HepG2 (cell line): Measurements from ENCODE around the gene SLIT3. TPM values are rescaled to one million over a fixed set of nuclear protein-coding genes. Genes with fewer than 3 reads are reported as not detected.

Experiments used
- ATAC-seq: fragments of 200-7000 bp; cut with Tn5 transposase; 3 replicates; pipeline ENCODE4 v1.9.1; 2020; ENCODE audit warnings: mild to moderate bottlenecking, moderate library complexity
- BruUV-seq: library from RNA; stranded (reverse); fragments of 400-500 nt; replicated peaks from 2 replicates; lab custom pipeline; 2021; lab: Mats Ljungman, UMichigan
- CTCF ChIA-PET: fragments of 300-600 bp; formaldehyde crosslinking; extraction: SDS; loops from one replicate; lab custom pipeline; 2021; ENCODE audit warnings: low total read pairs, inconsistent platforms, low intra/inter-chr PET ratio; lab: Yijun Ruan, JAX
- POLR2A ChIA-PET: fragments of 350-600 bp; sonication (Branson Sonifier 250); formaldehyde crosslinking; loops from one replicate; lab custom pipeline; 2020; ENCODE audit warnings: antibody characterized with exemption, inconsistent platforms; lab: Yijun Ruan, JAX
- DNase-seq: peaks from one replicate; pipeline ENCODE4 v3.0.0-alpha.2; 2015; ENCODE audit warnings: low spot score
- FAIRE-seq: peaks from 3 replicates; lab custom pipeline; 2011; peaks lifted over from hg19 to GRCh38; lab: Jason Lieb, UNC
- H2AFZ ChIP-seq: one replicate; pipeline ENCODE4 v1.6.1; 2011; ENCODE audit warnings: low read length, inconsistent platforms
- H3K27ac ChIP-seq: fragments of 300-600 bp; 3 replicates; pipeline ENCODE4 v1.8.0; 2011; ENCODE audit warnings: mixed run types, mild to moderate bottlenecking, mixed read lengths, low read length, inconsistent platforms; ENCODE audit not compliant: insufficient read depth; ENCODE audit errors: extremely low read length
- H3K27me3 ChIP-seq, 2 experiments: fragments of 200-600 bp in 1 of 2; 2 replicates in 1 of 2; 3 replicates in 1 of 2; pipeline versions ENCODE4 v1.6.0 to v1.8.0; 2011; ENCODE audit warnings: low read length in 2 of 2, mild to moderate bottlenecking in 2 of 2, moderate library complexity in 2 of 2, inconsistent platforms in 1 of 2; ENCODE audit not compliant: insufficient read depth in 2 of 2, control insufficient read depth in 1 of 2
- H3K36me3 ChIP-seq, 2 experiments: fragments of 200-600 bp in 1 of 2; replicated peaks in 1 of 2; 2 replicates in 1 of 2; 3 replicates in 1 of 2; pipeline versions ENCODE4 v1.5.1 to v1.8.0; 2011; ENCODE audit warnings: low read length in 2 of 2, inconsistent platforms in 1 of 2; ENCODE audit not compliant: insufficient read depth in 2 of 2, control insufficient read depth in 1 of 2
- H3K4me1 ChIP-seq: 2 replicates; pipeline ENCODE4 v1.5.1; 2012; ENCODE audit warnings: low read length, inconsistent platforms; ENCODE audit not compliant: insufficient read depth
- H3K4me2 ChIP-seq: 2 replicates; pipeline ENCODE4 v1.6.0; 2011; ENCODE audit warnings: low read depth, low read length, inconsistent platforms
- H3K4me3 ChIP-seq, 3 experiments: fragments of 200-600 bp in 1 of 3; sonication (generic), shearing (Covaris generic) in 1 of 3; replicated peaks in 1 of 3; 2 replicates each; pipeline ENCODE4 v1.5.1; 2011 to 2016; ENCODE audit warnings: low read length in 3 of 3, inconsistent platforms in 2 of 3, low read depth in 2 of 3, mild to moderate bottlenecking in 2 of 3, control low read depth in 1 of 3, mixed read lengths in 1 of 3; ENCODE audit not compliant: insufficient read depth in 1 of 3
- H3K79me2 ChIP-seq: one replicate; pipeline ENCODE4 v1.6.1; 2011; ENCODE audit warnings: low read length, inconsistent platforms; ENCODE audit not compliant: insufficient read depth
- H3K9ac ChIP-seq: 2 replicates; pipeline ENCODE4 v1.6.0; 2011; ENCODE audit warnings: mild to moderate bottlenecking, low read depth, low read length, inconsistent platforms; ENCODE audit not compliant: insufficient read depth
- H3K9me3 ChIP-seq: 2 replicates; pipeline ENCODE4 v1.5.1; 2012; ENCODE audit warnings: mild to moderate bottlenecking, low read length
- H4K20me1 ChIP-seq: 2 replicates; pipeline ENCODE4 v1.6.0; 2011; ENCODE audit warnings: inconsistent platforms, mild to moderate bottlenecking, low read length, moderate library complexity; ENCODE audit not compliant: insufficient read depth
- FOXP1 ChIP-seq, 2 experiments: fragments of 450-650 bp in 1 of 2; IDR thresholded peaks; 2 replicates each; pipeline ENCODE4 v1.6.1; 2017 to 2018; ENCODE audit warnings: antibody characterized with exemption in 1 of 2
- NR2F6 ChIP-seq, 2 experiments: IDR thresholded peaks; 2 replicates each; pipeline ENCODE4 v1.6.1; 2016; ENCODE audit warnings: antibody characterized with exemption in 1 of 2, mild to moderate bottlenecking in 1 of 2
- SMAD1 ChIP-seq: sonication (generic); formaldehyde crosslinking; IDR thresholded peaks from 2 replicates; pipeline ENCODE4 v1.4.0; 2020; ENCODE audit warnings: missing genetic modification reagents, low read depth, mild to moderate bottlenecking, borderline replicate concordance
- SNAPC2 ChIP-seq: sonication (generic); formaldehyde crosslinking; IDR thresholded peaks from 2 replicates; pipeline ENCODE4 v1.8.1; 2022; ENCODE audit warnings: mild to moderate bottlenecking, missing genetic modification reagents
- TOPORS ChIP-seq: sonication (generic); formaldehyde crosslinking; IDR thresholded peaks from 2 replicates; pipeline ENCODE4 v1.8.0; 2023; ENCODE audit warnings: mild to moderate bottlenecking, missing genetic modification reagents
- ZBTB46 ChIP-seq: sonication (generic); formaldehyde crosslinking; IDR thresholded peaks from 2 replicates; pipeline ENCODE4 v1.4.0; 2020; ENCODE audit warnings: mild to moderate bottlenecking, missing genetic modification reagents, borderline replicate concordance
- ZFP1 ChIP-seq: IDR thresholded peaks from 2 replicates; pipeline ENCODE4 v1.6.1; 2016
- ZNF251 ChIP-seq: sonication (generic); formaldehyde crosslinking; IDR thresholded peaks from 2 replicates; pipeline ENCODE4 v1.9.0; 2021; ENCODE audit warnings: mild to moderate bottlenecking, missing genetic modification reagents
- ZNF709 ChIP-seq: sonication (generic); formaldehyde crosslinking; IDR thresholded peaks from 2 replicates; pipeline ENCODE4 v1.5.0; 2020; ENCODE audit warnings: mild to moderate bottlenecking, missing genetic modification reagents
- ZNF781 ChIP-seq: sonication (generic); formaldehyde crosslinking; IDR thresholded peaks from 2 replicates; pipeline ENCODE4 v1.5.1; 2020; ENCODE audit warnings: borderline replicate concordance, mild to moderate bottlenecking, missing genetic modification reagents; ENCODE audit errors: not compliant biosample characterization
- ZNF788 ChIP-seq: sonication (generic); formaldehyde crosslinking; IDR thresholded peaks from 2 replicates; pipeline ENCODE4 v1.5.0; 2020; ENCODE audit warnings: mild to moderate bottlenecking, missing genetic modification reagents, borderline replicate concordance
- ZNF839 ChIP-seq: sonication (generic); formaldehyde crosslinking; IDR thresholded peaks from 2 replicates; pipeline ENCODE4 v1.4.0; 2020; ENCODE audit warnings: missing genetic modification reagents, mild to moderate bottlenecking, borderline replicate concordance
- in situ Hi-C: cut with HindIII; loops from 2 replicates; pipeline ENCODE4 v1.10.0; 2017; ENCODE audit warnings: low pct_unique_long_range_greater_than_20kb; ENCODE audit not compliant: extremely low pct_ligation_motif_present
- intact Hi-C: fragments of 100-400 bp; cut with micrococcal nuclease; formaldehyde crosslinking; loops from one replicate; pipeline ENCODE4 v1.10.0; 2022; ENCODE audit not compliant: unreplicated experiment
- polyA plus RNA-seq, 8 experiments: library from polyadenylated mRNA; depleted of rRNA in 3 of 8; stranded (reverse) in 7 of 8; unstranded in 1 of 8; fragments of >200 nt; fragmentation: Illumina TruSeq in 4 of 8; extraction: Trizol in 4 of 8; gene quantifications; 2 replicates each; pipeline versions ENCODE4 v1.2.1 to v1.2.3, GENCODE V29; 2011 to 2016; ENCODE audit warnings: low read depth in 4 of 8, missing spikeins in 1 of 8, mixed read lengths in 1 of 8; ENCODE audit not compliant: insufficient read depth in 1 of 8
- total RNA-seq, 5 experiments: library from RNA; depleted of rRNA; stranded (reverse); fragments of >200 nt; fragmentation: Illumina TruSeq; extraction: Trizol; gene quantifications; 2 replicates each; pipeline ENCODE4 v1.2.3, GENCODE V29; 2016; ENCODE audit warnings: low read depth in 1 of 5

SLIT3 gene
- total and polyA plus RNA-seq, 2 of the 13 experiments (the other 11 are each of a cell fraction or from before 2014, with no cell fraction given) = not detected

- no peak for TF ChIP-seq SNAPC2
- TF ChIP-seq, all 625 proteins: peak for 0
Measured at GRCh38 chr5:168653626-168654025, 647.3 kb downstream of the SLIT3 start (continued).

GRCh38 chr5:168651648-168652047 lies 649.3 kb downstream of the SLIT3 start:
- Histone ChIP-seq H3K9ac (no peak overlapping the region), H3K79me2 (no peaks in the 10 kb centered on the region), H3K27ac (no peak overlapping the region), H3K9me3 (no peaks in the 10 kb centered on the region), H3K4me3 (no peak overlapping the region), H4K20me1 (no peaks in the 10 kb centered on the region), H2AFZ (no peak overlapping the region), H3K27me3 (no peaks in the 10 kb centered on the region), H3K4me1 (peaks cover 11% of the 10 kb centered on the region), H3K4me2 (no peak overlapping the region), H3K36me3 (no peaks in the 10 kb centered on the region)
- no TSS peak for BruUV-seq
- ChIA-PET POLR2A (no interaction called here), CTCF (no interaction called here)
- intact Hi-C loops (no loop called here), in situ Hi-C loops (no loop called here)
- DNase-seq = no peak
- FAIRE-seq = no peak
- no peak for ATAC-seq
- TF ChIP-seq ZBTB46 (CRISPR knock-in tag) = no peak
- no peak for TF ChIP-seq ZNF788
- no peak for TF ChIP-seq ZNF709 (CRISPR knock-in tag)
- no peak for TF ChIP-seq ZNF251 (CRISPR knock-in tag)
- no peak for TF ChIP-seq ZNF781 (CRISPR knock-in tag)
- no peak for TF ChIP-seq SMAD1 (CRISPR knock-in tag)
- no peak for TF ChIP-seq ZFP1
- TF ChIP-seq NR2F6 (IDR thresholded peaks at IDR 0.05) = no peak
- TF ChIP-seq NR2F6 (CRISPR knock-in tag; IDR thresholded peaks at IDR 0.05) = no peak
- TF ChIP-seq TOPORS (CRISPR knock-in tag) = no peak
- TF ChIP-seq FOXP1 (IDR thresholded peaks at IDR 0.05) = no peak
- TF ChIP-seq FOXP1 (CRISPR knock-in tag; IDR thresholded peaks at IDR 0.05) = no peak
- TF ChIP-seq ZNF839 = no peak
- TF ChIP-seq, all 625 proteins: peak for 0
